ENCODE results near the gene MIP.

DNA sequence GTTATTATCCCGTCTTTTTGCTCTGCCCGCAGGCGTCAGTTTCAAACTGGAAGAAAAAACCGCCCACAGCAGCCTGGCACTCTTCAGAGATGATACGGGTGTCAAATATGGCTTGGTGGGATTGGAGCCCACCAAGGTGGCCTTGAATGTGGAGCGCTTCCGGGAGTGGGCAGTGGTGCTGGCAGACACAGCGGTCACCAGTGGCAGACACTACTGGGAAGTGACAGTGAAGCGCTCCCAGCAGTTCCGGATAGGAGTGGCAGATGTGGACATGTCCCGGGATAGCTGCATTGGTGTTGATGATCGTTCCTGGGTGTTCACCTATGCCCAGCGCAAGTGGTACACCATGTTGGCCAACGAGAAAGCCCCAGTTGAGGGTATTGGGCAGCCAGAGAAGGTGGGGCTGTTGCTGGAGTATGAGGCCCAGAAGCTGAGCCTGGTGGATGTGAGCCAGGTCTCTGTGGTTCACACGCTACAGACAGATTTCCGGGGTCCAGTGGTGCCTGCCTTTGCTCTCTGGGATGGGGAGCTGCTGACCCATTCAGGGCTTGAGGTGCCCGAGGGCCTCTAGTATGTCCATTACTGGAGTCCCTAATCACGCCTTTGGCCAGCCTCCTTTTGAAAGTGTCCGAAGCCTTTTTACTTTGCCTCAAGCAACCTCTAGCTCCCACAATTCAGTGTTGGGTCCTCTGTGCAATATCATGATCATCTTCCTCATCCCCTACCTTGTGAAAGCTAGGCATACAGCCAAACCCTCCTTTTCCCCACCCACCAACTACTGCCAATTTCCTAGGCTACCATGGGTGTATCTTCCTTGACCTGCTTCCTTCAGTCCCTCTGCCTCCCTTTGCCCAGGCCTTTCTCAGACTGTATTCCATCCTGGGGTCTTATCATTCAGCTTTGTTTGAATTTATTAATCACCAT lies 14.8 kb upstream of the MIP start:
- TF ChIP-seq POLR2A (IDR thresholded peaks at IDR 0.05; ENCODE audit: low read depth, low read length) (no peak), RFX5 (IDR thresholded peaks at IDR 0.05; ENCODE audit: low read depth, low read length) (no peak), RAD21 (IDR thresholded peaks at IDR 0.05; ENCODE audit: low read length) (no peak)
- TF ChIP-seq, protein P1, sequence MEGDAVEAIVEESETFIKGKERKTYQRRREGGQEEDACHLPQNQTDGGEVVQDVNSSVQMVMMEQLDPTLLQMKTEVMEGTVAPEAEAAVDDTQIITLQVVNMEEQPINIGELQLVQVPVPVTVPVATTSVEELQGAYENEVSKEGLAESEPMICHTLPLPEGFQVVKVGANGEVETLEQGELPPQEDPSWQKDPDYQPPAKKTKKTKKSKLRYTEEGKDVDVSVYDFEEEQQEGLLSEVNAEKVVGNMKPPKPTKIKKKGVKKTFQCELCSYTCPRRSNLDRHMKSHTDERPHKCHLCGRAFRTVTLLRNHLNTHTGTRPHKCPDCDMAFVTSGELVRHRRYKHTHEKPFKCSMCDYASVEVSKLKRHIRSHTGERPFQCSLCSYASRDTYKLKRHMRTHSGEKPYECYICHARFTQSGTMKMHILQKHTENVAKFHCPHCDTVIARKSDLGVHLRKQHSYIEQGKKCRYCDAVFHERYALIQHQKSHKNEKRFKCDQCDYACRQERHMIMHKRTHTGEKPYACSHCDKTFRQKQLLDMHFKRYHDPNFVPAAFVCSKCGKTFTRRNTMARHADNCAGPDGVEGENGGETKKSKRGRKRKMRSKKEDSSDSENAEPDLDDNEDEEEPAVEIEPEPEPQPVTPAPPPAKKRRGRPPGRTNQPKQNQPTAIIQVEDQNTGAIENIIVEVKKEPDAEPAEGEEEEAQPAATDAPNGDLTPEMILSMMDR (conservative IDR thresholded peaks at IDR 0.05; ENCODE audit: low read depth, low read length), result no peak
